HG03460 (cell line): Measurements from ENCODE around the gene SPAG6.

Experiments used
- ATAC-seq: cut with Tn5 transposase; IDR thresholded peaks from one replicate; pipeline ENCODE4 v1.9.1; 2021; ENCODE audit not compliant: unreplicated experiment

SPAG6 gene

GRCh38 chr10:22321924-22322640 lies 23.2 kb upstream of the SPAG6 start:
- no peak for ATAC-seq

GRCh38 chr10:22322641-22323160 lies 22.6 kb upstream of the SPAG6 start:
- ATAC-seq, result no peak

- ATAC-seq, result no peak
Measured at GRCh38 chr10:22323538-22324305, 21.6 kb upstream of the SPAG6 start.

- ATAC-seq, result no peak
Measured at GRCh38 chr10:22324413-22324812, 20.9 kb upstream of the SPAG6 start.

GRCh38 chr10:22324893-22325271 lies 20.4 kb upstream of the SPAG6 start:
- ATAC-seq, result no peak

GRCh38 chr10:22325272-22326144 lies 19.8 kb upstream of the SPAG6 start:
- ATAC-seq, result peak; percentile 41

GRCh38 chr10:22326145-22326702 lies 19.1 kb upstream of the SPAG6 start:
- ATAC-seq, result no peak

GRCh38 chr10:22329150-22329549 lies 16.1 kb upstream of the SPAG6 start:
- no peak for ATAC-seq

- no peak for ATAC-seq
Measured at GRCh38 chr10:22332116-22332692, 13.1 kb upstream of the SPAG6 start.

- no peak for ATAC-seq
Measured at GRCh38 chr10:22333167-22333974, 11.9 kb upstream of the SPAG6 start.

GRCh38 chr10:22333975-22334282 lies 11.4 kb upstream of the SPAG6 start:
- ATAC-seq, result no peak

GRCh38 chr10:22334414-22335172 lies 10.7 kb upstream of the SPAG6 start:
- no peak for ATAC-seq

- ATAC-seq, result peak; percentile 37
Measured at GRCh38 chr10:22335173-22335933, 9.9 kb upstream of the SPAG6 start.

- ATAC-seq, result no peak
Measured at GRCh38 chr10:22338185-22338900, 7.0 kb upstream of the SPAG6 start.

GRCh38 chr10:22338931-22339330 lies 6.4 kb upstream of the SPAG6 start:
- ATAC-seq, result no peak

- no peak for ATAC-seq
Measured at GRCh38 chr10:22339761-22340328, 5.5 kb upstream of the SPAG6 start.

- ATAC-seq, result peak; percentile 43
Measured at GRCh38 chr10:22340329-22341189, 4.7 kb upstream of the SPAG6 start.
